GM23338 (cell line): Measurements from ENCODE around the gene KIFAP3. TPM values are rescaled to one million over a fixed set of nuclear protein-coding genes. Genes with fewer than 3 reads are reported as not detected.

Experiments
- ATAC-seq: fragments of 200-7000 bp; cut with Tn5 transposase; 3 replicates; pipeline ENCODE4 v1.9.1; 2020
- DNase-seq: peaks from one replicate; pipeline ENCODE4 v3.0.0-alpha.2; 2015; ENCODE audit warnings: low spot score
- H2AFZ ChIP-seq: fragments of 200-600 bp; sonication (generic); 2 replicates; pipeline ENCODE4 v1.8.0; 2016; ENCODE audit warnings: antibody characterized with exemption, mild to moderate bottlenecking, moderate library complexity
- H3F3A ChIP-seq: fragments of 200-600 bp; sonication (generic); replicated peaks from 2 replicates; pipeline ENCODE4 v1.8.0; 2017; ENCODE audit warnings: antibody characterized with exemption, mixed run types, low read depth
- H3K27ac ChIP-seq: fragments of 200-600 bp; sonication (generic); 2 replicates; pipeline ENCODE4 v1.6.1; 2016; ENCODE audit warnings: low read depth
- H3K27me3 ChIP-seq: fragments of 200-600 bp; sonication (generic); 2 replicates; pipeline ENCODE4 v1.8.0; 2016; ENCODE audit warnings: mild to moderate bottlenecking, mixed run types, moderate library complexity; ENCODE audit not compliant: insufficient read depth
- H3K36me3 ChIP-seq: fragments of 200-600 bp; sonication (generic); 2 replicates; pipeline ENCODE4 v1.8.0; 2016; ENCODE audit warnings: mild to moderate bottlenecking; ENCODE audit not compliant: insufficient read depth
- H3K4me1 ChIP-seq: fragments of 200-600 bp; sonication (generic); 2 replicates; pipeline ENCODE4 v1.8.0; 2016; ENCODE audit warnings: mild to moderate bottlenecking, moderate library complexity; ENCODE audit not compliant: insufficient read depth
- H3K4me2 ChIP-seq: fragments of 200-600 bp; sonication (generic); 2 replicates; pipeline ENCODE4 v1.7.1; 2017; ENCODE audit warnings: mixed run types
- H3K4me3 ChIP-seq: fragments of 200-600 bp; sonication (generic); 2 replicates; pipeline ENCODE4 v1.6.1; 2016; ENCODE audit warnings: mixed run types
- H3K79me2 ChIP-seq: fragments of 200-600 bp; sonication (generic); replicated peaks from 2 replicates; pipeline ENCODE4 v1.8.0; 2017; ENCODE audit warnings: mild to moderate bottlenecking; ENCODE audit not compliant: insufficient read depth
- H3K9me2 ChIP-seq: fragments of 200-600 bp; sonication (generic); 2 replicates; pipeline ENCODE4 v1.8.0; 2017; ENCODE audit not compliant: insufficient read depth
- H4K20me1 ChIP-seq: fragments of 200-600 bp; sonication (generic); replicated peaks from 2 replicates; pipeline ENCODE4 v1.8.0; 2017; ENCODE audit warnings: mild to moderate bottlenecking; ENCODE audit not compliant: insufficient read depth
- H3K27ac Mint-ChIP-seq: 2 replicates; pipeline ENCODE4 v1.8.0; 2020; ENCODE audit warnings: inconsistent platforms, mild to moderate bottlenecking, moderate library complexity, mixed read lengths
- H3K27me3 Mint-ChIP-seq: 3 replicates; pipeline ENCODE4 v1.8.0; 2022; ENCODE audit warnings: low read depth, mild to moderate bottlenecking, moderate library complexity, mixed read lengths, inconsistent platforms; ENCODE audit not compliant: insufficient read depth, poor library complexity
- H3K36me3 Mint-ChIP-seq: 3 replicates; pipeline ENCODE4 v1.8.0; 2021; ENCODE audit warnings: low read depth, mild to moderate bottlenecking, inconsistent platforms, moderate library complexity, mixed read lengths
- H3K4me1 Mint-ChIP-seq: 3 replicates; pipeline ENCODE4 v1.8.0; 2020; ENCODE audit warnings: mild to moderate bottlenecking, inconsistent platforms, mixed read lengths
- H3K4me3 Mint-ChIP-seq: 3 replicates; pipeline ENCODE4 v1.8.0; 2021; ENCODE audit warnings: moderate library complexity, mild to moderate bottlenecking, inconsistent platforms, mixed read lengths
- H3K9me3 Mint-ChIP-seq: 3 replicates; pipeline ENCODE4 v1.8.0; 2020; ENCODE audit warnings: moderate library complexity, mild to moderate bottlenecking, inconsistent platforms, mixed read lengths
- EZH2 ChIP-seq: fragments of 200-600 bp; sonication (generic); IDR thresholded peaks from one replicate; pipeline ENCODE4 v1.8.0; 2017; ENCODE audit warnings: antibody characterized with exemption, mild to moderate bottlenecking, low read depth; ENCODE audit not compliant: unreplicated experiment
- EZH2phosphoT487 ChIP-seq: fragments of 200-600 bp; sonication (generic); IDR thresholded peaks from one replicate; pipeline ENCODE4 v1.8.1; 2018; ENCODE audit warnings: antibody characterized with exemption; ENCODE audit not compliant: unreplicated experiment
- JUNB ChIP-seq: IDR thresholded peaks from one replicate; pipeline ENCODE4 v1.6.1; 2016; ENCODE audit warnings: antibody characterized with exemption; ENCODE audit not compliant: unreplicated experiment
- POLR2AphosphoS5 ChIP-seq: IDR thresholded peaks from 2 replicates; pipeline ENCODE4 v1.6.1; 2016; ENCODE audit warnings: antibody characterized with exemption, low read depth
- STAT1 ChIP-seq: IDR thresholded peaks from one replicate; pipeline ENCODE4 v1.6.1; 2016; ENCODE audit warnings: antibody characterized with exemption; ENCODE audit not compliant: unreplicated experiment
- ZNF114 ChIP-seq: fragments of 250-450 bp; sonication (Bioruptor Pico); IDR thresholded peaks from 2 replicates; pipeline ENCODE4 v1.5.0; 2020; ENCODE audit warnings: mild to moderate bottlenecking, moderate library complexity
- ZNF331 ChIP-seq: fragments of 250-450 bp; sonication (Bioruptor Pico); IDR thresholded peaks from 2 replicates; pipeline ENCODE4 v1.5.0; 2020; ENCODE audit warnings: low read depth, mild to moderate bottlenecking, moderate library complexity
- polyA plus RNA-seq: library from polyadenylated mRNA; unstranded; fragments of >200 nt; fragmentation: Nextera tagmentation; extraction: Ambion mirVana; gene quantifications from 2 replicates; pipeline ENCODE4 v1.2.1, GENCODE V29; 2016
- total RNA-seq: library from RNA; depleted of rRNA; stranded (reverse); fragments of >200 nt; shearing (Covaris generic); gene quantifications from 2 replicates; pipeline ENCODE4 v1.2.3, GENCODE V29; 2014
- TF ChIP-seq, protein P1 (sequence below): fragments of 250-450 bp; sonication (Bioruptor Pico); IDR thresholded peaks from 2 replicates; pipeline ENCODE4 v1.5.0; 2020; ENCODE audit warnings: mild to moderate bottlenecking, moderate library complexity

Gene KIFAP3
- total and polyA plus RNA-seq, 2 experiments from 2014 or later = 2.7 to 3.1 TPM

DNA sequence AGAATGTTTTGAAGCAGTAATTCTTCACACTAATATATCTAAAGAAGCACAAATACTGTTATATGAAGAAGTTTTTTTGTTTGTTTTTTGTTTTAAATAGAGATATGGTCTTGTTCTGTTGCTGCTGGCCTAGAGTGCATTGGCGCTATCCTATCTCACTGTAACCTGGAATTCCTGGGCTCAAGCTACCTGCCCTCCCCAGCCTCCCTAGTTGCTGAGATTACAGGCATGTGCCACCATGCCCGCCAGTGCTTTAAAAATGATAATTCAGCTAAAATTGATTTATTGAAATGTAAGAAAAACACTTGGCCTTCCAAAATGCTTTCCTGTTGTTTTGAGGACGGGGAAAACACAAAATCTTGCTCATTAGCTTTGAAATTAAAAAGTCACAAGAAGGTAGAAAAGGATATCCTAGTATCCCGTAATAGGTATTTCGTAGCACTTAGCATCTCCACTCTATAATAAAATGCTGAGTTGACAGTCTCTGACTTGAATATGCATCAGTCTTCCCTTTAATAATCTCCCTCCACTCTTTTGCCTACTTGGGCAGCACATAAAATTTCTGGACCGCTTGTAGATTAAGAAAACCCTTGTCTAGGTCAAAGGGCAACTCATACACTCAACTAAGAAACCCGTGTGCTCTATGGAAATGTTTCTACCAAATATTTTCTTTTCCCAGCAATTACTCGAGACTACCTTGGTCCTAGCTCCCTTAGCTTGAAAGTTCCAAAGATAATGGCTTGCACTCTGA lies 182.1 kb downstream of the KIFAP3 start (continued):
- TF ChIP-seq, protein P1, sequence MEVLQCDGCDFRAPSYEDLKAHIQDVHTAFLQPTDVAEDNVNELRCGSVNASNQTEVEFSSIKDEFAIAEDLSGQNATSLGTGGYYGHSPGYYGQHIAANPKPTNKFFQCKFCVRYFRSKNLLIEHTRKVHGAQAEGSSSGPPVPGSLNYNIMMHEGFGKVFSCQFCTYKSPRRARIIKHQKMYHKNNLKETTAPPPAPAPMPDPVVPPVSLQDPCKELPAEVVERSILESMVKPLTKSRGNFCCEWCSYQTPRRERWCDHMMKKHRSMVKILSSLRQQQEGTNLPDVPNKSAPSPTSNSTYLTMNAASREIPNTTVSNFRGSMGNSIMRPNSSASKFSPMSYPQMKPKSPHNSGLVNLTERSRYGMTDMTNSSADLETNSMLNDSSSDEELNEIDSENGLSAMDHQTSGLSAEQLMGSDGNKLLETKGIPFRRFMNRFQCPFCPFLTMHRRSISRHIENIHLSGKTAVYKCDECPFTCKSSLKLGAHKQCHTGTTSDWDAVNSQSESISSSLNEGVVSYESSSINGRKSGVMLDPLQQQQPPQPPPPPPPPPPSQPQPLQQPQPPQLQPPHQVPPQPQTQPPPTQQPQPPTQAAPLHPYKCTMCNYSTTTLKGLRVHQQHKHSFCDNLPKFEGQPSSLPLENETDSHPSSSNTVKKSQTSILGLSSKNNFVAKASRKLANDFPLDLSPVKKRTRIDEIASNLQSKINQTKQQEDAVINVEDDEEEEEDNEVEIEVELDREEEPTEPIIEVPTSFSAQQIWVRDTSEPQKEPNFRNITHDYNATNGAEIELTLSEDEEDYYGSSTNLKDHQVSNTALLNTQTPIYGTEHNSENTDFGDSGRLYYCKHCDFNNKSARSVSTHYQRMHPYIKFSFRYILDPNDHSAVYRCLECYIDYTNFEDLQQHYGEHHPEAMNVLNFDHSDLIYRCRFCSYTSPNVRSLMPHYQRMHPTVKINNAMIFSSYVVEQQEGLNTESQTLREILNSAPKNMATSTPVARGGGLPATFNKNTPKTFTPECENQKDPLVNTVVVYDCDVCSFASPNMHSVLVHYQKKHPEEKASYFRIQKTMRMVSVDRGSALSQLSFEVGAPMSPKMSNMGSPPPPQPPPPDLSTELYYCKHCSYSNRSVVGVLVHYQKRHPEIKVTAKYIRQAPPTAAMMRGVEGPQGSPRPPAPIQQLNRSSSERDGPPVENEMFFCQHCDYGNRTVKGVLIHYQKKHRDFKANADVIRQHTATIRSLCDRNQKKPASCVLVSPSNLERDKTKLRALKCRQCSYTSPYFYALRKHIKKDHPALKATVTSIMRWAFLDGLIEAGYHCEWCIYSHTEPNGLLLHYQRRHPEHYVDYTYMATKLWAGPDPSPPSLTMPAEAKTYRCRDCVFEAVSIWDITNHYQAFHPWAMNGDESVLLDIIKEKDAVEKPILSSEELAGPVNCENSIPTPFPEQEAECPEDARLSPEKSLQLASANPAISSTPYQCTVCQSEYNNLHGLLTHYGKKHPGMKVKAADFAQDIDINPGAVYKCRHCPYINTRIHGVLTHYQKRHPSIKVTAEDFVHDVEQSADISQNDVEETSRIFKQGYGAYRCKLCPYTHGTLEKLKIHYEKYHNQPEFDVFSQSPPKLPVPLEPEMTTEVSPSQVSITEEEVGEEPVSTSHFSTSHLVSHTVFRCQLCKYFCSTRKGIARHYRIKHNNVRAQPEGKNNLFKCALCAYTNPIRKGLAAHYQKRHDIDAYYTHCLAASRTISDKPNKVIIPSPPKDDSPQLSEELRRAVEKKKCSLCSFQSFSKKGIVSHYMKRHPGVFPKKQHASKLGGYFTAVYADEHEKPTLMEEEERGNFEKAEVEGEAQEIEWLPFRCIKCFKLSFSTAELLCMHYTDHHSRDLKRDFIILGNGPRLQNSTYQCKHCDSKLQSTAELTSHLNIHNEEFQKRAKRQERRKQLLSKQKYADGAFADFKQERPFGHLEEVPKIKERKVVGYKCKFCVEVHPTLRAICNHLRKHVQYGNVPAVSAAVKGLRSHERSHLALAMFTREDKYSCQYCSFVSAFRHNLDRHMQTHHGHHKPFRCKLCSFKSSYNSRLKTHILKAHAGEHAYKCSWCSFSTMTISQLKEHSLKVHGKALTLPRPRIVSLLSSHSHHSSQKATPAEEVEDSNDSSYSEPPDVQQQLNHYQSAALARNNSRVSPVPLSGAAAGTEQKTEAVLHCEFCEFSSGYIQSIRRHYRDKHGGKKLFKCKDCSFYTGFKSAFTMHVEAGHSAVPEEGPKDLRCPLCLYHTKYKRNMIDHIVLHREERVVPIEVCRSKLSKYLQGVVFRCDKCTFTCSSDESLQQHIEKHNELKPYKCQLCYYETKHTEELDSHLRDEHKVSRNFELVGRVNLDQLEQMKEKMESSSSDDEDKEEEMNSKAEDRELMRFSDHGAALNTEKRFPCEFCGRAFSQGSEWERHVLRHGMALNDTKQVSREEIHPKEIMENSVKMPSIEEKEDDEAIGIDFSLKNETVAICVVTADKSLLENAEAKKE (CRISPR knock-in tag) = no peak

GRCh38 chr1:169891539-169891885 lies 183.0 kb downstream of the KIFAP3 start:
- H3K4me1 Mint-ChIP-seq = peaks cover 41% of the 10 kb centered on the region
- peaks cover 18% of the 10 kb centered on the region for H3K4me1 ChIP-seq
- H3K27me3 ChIP-seq = no peaks in the 10 kb centered on the region
- H4K20me1 ChIP-seq = 0 out of 2 replicates have a peak, but pooled peaks cover 3% of the 10 kb centered on the region
- TF ChIP-seq EZH2 (no peak), ZNF331 (CRISPR knock-in tag) (no peak), ZNF114 (CRISPR knock-in tag) (no peak), JUNB (no peak), POLR2AphosphoS5 (no peak), EZH2phosphoT487 (no peak), STAT1 (no peak)
- TF ChIP-seq, protein P1 (CRISPR knock-in tag) = no peak
- no peak overlapping the region for H2AFZ ChIP-seq
- no peak for ATAC-seq
- H3K4me2 ChIP-seq = no peak overlapping the region
- H3K79me2 ChIP-seq = peaks cover 38% of the 10 kb centered on the region
- H3K36me3 ChIP-seq = no peaks in the 10 kb centered on the region
- H3K4me3 ChIP-seq = no peak overlapping the region
- H3K27me3 Mint-ChIP-seq = peaks cover 14% of the 10 kb centered on the region
- no peaks in the 10 kb centered on the region for H3K9me2 ChIP-seq
- H3K4me3 Mint-ChIP-seq = peak overlapping the region; percentile 41; the same call in 2 of the 3 replicates
- H3K9me3 Mint-ChIP-seq = no peaks in the 10 kb centered on the region
- peaks cover 7% of the 10 kb centered on the region; the same call in 2 of the 3 replicates for H3K36me3 Mint-ChIP-seq
- H3F3A ChIP-seq = no peaks in the 10 kb centered on the region
- DNase-seq = no peak
- H3K27ac Mint-ChIP-seq = no peak overlapping the region
- H3K27ac ChIP-seq = no peak overlapping the region
